Superior temporal gyrus (tissue), 1 donor: ENCODE results near the gene ARHGAP26.

ENCODE experiments used
- DNase-seq: peaks from one replicate; pipeline ENCODE4 v3.0.0-alpha.2; 2016; ENCODE audit errors: extremely low spot score

Gene ARHGAP26

DNA sequence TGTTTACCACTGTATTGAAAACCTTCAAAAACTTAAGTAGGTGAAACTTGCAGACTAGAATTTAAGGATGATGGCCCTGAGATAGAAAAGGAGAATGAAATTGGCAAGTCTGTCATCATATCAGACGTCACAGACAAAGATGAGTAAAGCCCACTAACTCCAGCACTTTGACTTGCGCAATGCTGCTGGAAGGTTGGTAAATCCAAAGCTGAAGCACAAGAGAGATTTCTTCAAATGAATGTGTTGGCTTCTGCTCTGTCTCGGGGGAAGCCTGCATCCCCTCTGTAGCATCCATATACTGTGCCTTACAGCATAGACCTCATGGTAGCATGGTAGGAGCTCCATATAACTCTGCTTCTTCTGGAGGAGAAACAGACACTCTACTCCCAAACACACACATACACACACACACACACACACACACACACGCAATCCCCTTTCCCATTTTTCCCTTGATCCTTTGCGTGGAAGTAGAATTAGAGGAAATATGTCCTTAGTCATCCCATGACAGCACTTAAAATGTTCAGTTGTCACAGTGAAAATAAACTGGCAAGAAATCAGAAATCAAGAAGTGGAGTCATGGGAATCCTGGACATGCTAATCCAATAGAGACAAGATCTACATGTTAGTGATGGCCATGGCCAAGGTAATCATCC, 391.8 kb downstream of the ARHGAP26 start:
- no peak for DNase-seq

DNA sequence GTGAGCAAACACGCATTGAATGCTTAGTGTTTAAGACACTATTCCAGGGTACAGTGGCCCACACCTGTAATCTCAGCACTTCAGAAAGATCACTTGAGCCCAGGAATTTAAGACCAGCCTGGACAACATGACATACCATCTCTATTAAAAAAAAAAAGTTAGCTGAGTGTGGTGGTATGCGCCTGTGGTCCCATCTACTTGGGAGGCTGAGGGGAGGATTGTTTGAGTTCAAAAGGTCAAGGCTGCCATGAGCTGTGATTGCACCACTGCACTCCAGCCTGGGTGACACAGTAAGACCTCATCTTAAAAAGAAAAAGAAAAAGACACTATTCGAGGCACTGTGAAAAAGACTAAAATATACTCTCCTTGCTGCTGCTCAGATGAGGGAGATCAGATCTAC, 392.6 kb downstream of the ARHGAP26 start:
- no peak for DNase-seq

DNA sequence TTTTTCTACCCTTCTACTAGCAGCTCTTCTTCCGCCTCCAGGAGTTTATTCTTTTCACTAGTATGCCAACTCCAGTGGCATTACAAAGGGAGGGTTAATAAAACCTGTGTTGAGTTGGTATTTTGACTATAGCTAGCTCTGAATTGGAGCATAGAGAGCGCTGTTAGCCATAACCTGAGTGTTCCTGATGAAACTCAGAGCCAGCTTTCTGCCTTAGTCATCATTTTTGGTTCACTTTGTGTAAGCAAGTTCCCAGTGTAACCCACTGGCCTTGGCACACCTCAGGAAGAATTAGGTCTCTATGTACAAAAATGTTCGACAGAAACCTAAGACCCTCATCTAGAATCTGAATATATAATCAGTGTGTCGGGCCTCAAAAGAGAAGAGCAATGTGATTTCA, 394.4 kb downstream of the ARHGAP26 start:
- no peak for DNase-seq

DNA sequence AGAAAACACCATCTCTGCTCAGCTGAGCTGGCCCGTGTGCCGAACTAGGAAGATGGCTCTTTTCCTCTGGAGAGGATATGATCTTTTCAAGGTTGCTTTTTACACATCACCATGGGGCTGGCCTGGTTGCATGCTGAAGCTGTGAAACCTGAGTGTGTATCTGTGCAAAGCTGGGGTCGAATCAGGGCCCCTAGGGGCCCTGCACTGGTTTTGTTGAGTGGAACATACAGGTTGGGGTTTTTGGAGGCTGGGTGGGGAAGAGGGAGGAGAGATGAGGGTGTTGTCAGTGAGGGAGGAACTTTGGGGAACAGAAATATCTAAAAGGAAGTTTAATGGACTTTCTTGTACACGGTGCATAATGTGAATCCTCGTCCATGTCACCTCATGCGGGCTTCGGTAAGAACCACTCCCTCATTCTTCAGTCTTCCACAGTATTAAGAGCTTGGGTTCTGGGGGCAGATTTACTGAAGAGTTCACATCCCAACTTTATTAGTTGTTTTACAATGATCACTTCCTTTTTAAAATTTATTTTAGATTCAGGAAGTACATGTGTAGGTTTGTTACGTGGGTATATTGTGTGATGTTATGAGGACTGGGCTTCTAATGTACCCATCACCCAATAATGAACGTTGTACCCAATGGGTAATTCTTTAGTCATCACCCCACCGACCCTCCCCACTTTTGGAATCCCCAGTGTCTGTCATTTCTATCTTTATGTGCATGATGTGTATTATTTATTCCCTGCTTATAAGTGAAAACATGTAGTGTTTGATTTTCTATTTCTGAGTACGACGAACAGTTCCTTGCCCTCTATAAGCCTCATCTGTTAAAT, 395.1 kb downstream of the ARHGAP26 start:
- no peak for DNase-seq

DNA sequence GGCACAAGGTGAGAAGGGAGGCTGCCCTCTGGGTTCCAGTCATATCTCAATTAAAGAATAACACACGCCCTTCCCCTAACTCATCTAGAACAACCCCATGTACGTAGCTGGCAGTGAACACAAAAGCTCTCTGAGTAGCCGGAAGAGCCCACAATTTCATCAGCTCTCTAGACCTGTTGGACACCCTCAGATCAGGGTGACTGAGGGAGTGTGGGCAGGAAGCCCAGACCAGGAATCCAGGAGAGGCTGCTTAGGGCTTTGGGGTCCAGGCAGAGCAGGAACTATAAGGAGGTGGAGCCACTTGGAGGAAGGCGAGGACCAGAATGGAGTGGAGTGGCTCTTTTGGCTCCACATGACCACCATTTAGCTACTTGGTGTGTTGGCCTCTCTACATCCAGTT, 395.9 kb downstream of the ARHGAP26 start:
- DNase-seq: no peak

DNA sequence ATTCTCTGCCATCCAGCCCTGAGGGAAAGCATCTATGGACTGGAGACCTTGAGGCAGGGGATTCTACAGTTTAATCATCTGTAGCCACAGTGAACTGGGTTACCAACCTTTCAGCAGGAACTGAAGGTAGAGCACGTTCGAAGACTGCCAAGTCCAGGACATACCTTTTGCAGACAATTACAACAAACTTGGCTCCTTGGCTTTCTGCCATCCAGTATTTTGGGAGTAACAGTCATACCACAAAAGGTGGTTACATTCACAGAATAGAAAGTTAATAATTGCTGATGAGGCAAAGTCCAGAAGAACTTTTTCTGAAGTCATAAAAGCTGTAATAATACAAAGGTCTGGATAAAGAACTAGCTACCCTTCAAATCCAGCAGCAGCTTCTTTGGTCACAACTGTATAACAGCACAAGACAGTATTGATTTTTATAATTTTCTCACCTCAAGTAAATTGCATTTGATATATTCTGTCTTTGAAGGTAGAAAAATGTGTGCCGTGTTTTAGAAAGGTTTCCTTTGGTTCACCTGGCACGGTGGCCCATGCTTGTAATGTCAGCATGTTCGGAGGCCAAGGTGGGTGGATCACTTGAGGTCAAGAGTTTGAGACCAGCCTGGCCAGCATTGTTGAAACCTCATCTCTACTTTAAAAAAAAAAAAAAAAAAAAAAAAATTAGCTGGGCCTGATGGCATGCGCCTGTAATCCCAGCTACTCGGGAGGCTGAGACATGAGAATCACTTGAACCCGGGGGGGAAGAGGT, 396.7 kb downstream of the ARHGAP26 start:
- no peak for DNase-seq

DNA sequence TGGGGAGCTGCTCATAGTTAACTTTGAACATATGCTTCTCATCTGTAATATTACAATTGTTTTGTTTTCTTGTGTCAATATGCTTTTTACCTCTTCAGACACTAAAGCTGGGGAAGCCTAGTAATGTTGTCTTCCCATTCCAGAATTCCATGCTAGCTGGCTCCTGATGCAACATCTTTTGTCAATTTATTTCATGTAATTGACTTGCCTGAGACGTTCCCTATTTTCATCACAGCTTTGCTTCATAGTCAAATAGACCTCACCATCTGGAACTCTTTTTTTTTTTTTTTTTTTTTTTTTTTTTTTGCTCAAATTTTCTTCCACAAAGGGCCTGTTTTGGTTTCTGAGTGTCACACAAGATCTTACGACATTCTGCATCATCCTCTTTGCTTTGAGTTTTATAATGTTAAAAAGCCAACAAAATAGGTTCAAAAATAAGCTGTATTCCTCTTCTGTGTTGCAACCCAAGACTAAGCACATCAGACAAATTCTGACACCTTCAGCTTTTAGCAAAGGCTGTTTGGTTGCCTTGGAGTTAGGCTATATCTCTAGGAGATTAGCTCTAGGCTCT, 398.1 kb downstream of the ARHGAP26 start:
- no peak for DNase-seq

DNA sequence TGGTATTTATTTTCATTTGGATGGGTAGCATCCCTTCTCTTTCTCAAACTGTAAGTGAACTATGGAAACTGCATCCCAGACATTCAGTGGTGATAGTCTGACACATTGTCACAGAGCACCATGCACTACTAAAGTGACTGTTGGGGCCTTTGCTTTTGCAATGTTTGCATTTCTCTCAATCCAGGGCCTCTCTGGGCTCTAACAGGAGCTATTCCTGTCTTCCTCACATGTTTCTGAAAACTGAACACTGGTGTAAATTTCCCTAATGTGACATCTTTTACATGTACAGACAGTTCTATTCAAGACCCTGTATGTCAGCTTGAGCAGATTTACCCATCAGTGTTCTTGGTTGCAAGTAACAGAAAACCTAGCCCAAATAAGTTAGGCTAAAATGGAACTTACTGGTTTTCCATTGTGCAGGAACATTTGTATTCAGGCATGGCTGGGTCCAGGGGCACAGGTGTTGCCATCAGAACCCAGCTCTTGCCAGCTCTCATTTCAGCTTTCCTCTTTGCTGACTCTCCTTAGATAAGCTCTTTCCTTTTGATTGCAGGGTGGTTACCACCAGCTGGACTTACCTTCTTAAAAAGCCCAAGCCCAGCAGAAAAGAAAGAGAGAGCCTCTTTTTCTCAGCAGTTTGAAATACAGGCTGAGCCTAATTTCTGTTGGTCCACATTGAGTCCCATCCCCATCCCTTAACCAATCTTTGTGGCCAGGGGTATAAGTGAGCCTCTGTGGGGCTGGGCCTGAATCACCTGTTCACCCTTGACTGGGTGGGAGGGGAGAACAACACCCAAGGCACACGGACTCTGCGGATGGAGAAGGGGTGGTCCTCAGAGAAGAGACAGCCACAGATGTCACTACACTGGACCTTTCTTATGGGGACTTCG, 399.0 kb downstream of the ARHGAP26 start:
- no peak for DNase-seq

DNA sequence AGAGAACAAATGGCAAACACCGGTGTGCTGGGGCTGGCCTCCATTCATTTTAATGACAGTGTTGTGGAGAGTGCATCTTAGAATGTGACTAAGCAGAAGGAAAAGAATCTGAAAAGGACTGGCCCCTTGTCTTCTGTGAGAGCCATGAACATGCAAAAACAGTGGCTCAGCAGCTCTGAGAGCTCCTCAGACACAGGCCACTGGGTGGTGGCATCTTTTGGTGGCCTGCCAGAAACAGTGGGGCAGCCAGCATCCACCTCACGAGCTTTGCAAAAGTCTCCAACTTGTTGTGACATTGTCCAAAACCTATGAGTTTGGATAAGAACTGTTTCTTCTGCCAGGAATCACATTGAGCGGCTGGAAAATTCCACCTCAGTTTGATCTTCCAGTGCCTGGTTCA, 399.9 kb downstream of the ARHGAP26 start:
- no peak for DNase-seq

DNA sequence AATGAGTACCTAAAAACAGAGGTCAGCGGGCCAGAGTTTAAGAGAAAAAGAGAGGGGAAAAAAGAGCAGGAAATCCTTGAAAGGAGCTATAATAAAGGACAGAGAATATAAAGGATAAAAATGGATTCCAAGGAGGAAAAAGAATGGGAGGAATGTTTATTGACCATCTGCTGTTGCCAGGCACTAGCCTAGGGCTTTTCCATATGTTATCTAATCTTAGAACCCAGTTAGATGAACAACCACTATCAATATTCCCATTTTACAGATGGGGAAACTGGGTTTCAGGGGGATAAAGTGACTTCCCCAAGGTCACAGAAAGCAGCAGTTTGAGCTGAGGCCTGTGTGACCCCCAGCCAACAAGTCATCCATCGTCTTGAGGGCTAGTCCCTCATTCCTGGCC, 400.8 kb downstream of the ARHGAP26 start:
- DNase-seq: no peak

DNA sequence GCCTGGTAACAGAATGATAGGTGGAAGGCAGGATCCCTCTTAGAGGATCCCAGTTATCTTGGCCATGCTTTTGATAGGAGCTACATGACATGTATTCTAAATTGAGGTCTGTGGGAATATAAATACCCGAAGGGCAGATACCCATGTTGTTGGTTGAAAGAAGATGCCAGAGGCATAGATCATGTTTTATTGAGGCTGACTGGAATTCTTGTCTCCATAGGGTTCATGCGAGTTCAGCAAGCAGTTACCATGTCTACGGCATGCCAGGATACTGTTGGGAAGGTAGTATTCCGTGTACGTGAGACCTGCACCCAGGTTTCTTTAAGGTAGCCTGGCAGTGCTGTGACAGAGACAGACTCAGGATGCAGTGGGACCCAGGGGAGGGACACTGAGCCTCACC, 402.6 kb downstream of the ARHGAP26 start:
- DNase-seq: no peak

DNA sequence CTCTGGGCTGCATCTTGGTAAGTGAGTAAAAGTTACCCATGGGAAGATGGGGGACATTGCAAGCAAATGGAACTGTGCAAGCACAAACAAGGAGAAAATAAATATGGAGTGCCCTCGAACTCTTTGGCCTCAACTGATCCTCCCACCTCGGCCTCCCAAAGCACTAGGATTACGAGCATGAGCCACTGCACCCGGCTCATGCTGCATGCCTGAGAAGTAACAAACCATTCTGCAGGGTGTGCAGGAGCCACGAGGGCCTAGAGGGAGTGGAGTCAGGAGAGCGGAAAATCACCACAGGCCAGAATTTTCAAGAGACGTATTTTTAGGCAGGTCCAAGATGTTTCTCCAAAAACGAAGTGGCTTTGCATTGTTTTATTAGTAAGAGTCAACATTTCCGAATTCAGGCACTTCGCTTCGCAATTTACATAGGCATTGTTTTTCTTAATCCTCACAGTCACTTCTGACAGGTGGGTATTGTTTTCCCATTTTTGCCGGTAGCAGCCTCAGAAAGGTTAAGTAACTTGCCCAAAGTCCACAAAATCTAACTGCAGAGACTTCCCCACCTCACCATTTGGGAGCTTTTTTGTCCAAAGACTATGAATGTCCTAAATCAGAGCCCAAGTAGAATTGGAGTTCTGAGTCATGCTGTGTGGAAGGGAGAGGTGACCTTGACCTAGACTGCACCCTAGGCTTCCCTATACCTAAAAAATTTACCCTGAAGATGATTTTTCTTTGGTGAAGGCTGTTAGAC, 403.1 kb downstream of the ARHGAP26 start:
- DNase-seq: no peak

DNA sequence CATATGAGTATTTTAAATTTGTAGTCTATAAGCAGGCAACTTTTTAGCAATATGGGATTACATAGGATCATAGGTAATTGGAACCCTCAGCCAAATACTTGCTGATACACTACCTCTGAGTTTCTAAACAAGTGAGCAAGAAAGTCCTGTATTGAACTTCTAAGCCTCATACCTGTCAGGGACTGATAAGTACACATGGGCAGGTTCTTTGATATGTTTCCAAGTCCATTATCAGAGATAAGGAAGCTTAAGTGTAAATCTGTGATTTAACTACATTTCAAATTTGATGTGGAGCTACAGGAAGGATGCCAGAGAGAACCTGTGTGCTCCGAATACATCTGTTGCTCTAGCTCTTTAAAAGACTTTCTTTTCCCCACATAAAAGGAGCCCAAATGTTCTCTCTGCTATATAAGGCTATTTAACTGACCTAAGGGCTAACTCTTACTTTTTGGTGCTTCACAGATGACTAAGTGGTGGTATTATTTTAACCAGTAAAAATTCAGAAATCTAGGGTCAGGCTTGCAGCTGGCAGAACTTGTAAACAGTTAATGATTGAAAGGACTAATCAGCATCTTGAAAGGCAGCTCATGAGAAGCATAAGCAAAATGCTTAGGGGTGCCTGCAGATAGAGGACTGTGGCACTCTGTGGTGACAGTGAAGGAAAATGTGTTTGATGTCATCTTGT, 404.7 kb downstream of the ARHGAP26 start:
- no peak for DNase-seq

DNA sequence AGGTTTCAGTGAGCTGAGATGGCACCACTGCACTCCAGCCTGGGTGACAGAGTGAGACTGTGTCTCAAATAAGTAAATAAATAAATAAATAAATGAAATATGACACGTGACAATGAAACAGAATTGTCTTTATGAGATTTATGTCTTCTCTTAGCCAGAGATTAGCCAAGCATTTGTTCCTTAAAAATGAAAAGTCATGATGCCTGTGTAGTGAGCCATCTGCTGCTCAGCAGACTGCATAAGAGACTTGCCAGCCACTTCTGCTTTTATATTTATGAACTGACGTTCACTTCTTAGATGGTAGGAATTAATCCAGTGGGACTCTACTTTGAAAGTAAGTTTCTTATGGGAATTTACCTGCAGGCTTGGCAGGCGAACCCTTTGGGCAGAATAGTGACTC, 405.9 kb downstream of the ARHGAP26 start:
- DNase-seq: no peak

DNA sequence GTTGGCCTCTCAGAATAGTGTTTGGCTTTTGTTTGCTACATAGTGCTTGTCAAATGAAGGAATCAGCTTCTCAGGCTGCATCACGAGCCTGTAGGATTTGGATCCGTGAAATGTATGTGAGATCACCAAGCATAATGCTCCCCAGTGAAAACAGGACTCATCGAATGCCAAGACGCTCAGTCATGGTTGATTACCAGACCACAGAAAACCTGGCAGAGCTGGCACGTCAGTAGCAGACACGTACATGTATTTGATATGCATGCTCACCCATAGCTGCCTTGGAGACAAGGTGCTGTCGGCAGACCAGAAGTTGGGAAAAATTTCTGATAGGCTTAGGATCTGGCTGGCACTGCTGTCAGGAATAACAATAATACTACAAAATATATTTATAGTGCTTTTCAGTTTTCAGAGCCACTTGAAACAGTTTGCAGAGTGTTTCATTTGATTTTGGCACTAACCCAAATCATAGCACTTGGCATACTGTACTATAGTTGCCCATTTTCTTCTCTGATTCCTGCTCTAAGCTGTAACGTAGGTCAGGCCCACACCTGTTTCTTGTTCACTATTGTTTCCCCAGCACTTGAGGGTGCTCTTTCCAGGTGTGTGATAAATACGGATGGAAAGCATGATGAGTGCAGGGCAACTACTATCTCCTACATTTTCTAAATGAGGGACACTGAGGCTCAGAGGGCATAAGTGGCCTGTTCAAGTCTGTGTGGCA, 407.2 kb downstream of the ARHGAP26 start:
- DNase-seq: peak; percentile 64

DNA sequence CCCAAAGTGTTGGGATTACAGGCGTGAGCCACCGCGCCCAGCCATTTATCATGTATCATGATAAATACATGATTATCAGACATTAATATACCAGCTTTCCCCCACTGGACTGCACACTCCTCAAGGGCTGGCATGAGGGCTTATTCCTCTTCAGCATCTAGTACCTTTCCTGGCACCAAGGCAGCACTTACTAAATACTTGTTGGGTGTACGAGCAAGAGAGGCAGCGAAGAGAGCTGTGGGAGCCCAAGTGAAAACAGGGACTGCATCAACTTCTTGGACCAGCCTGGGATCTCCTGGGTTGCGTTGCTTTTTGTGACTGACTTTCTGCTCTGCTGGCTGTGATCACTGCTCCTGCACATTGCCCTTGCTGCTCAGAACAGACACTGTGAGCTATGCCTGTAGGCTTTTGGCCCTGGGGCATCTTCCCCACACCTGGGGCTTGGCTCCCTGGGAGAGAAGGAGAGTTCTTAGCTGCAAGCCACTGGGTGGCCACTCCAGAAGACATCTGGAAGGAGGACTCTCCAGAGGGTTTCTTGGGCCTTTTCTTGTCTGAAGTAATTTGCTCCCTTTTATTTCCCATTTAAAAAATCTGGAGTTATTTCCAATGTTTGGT, 409.1 kb downstream of the ARHGAP26 start:
- no peak for DNase-seq

DNA sequence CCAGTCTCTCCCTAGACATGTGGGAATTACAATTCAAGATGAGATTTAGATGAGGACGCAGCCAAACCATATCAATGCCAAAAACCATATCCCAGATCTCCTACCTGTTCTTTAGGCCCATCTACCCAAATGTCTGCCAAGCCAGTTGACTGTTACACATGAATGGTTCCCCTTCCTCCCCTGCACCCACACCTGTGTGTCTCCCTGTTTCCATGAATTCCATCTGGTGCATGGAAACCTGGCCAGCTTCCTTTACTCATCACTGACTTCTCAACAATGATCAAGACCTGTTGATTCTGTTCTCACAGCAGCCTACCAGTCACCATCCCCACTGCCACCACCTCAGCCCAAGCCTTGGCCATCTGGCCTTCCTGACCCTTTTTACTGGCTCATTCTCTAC, 410.6 kb downstream of the ARHGAP26 start:
- DNase-seq: no peak

DNA sequence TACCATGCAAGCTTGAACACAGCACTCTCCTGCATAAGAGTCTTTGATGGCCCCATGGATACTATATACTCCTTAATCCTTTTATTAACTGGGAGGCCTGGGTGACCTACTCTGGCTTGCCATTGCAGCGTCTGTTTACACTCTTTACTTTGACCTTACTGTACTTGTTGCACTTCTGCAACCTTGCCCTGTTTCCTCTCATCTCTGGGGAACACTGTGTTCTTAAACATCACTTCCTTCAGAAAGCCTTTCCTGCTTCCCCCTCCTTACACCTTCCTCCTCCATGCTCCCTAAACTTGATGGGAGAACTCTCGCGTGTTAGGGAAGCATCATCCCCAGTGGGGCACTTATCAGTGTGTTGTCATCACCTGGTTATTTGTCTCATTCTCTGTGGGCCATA, 411.0 kb downstream of the ARHGAP26 start:
- no peak for DNase-seq

DNA sequence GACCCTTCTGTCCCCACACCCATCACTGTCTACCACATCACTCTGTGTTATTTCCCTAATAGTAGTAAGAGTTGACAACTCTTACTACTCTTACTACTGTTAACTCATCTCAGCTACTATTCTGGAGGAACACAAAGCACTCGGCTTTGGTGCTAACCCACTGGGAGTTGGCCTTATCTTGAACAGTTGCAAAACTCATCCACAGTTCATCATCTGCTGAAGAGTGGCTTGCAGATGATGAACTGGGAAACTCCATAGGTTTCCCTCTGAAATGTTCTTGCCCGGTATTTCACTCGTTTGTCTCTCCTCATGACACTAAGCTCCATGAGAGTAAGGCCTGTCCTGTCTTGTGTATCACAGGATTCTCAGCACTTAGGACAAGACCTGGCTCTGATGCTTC, 411.9 kb downstream of the ARHGAP26 start:
- no peak for DNase-seq
